ENCODE measurements around the gene NAT16. TPM values are rescaled to one million over a fixed set of nuclear protein-coding genes. Genes with fewer than 3 reads are reported as not detected.

The NAT16 gene
- total and polyA plus RNA-seq, 2 of the 13 experiments (the other 11 are each of a cell fraction or from before 2014, with no cell fraction given) = 0.04 TPM; not detected in 1

- no peak overlapping the region for H3K9ac ChIP-seq (ENCODE audit: insufficient read depth, low read depth, low read length)
- H3K36me3 ChIP-seq (replicated peaks in 1 of 2; ENCODE audit: control insufficient read depth in 1 of 2, insufficient read depth in 2 of 2, low read length in 2 of 2) = no peaks in the 10 kb centered on the region
- no peak overlapping the region for H3K4me2 ChIP-seq (ENCODE audit: low read depth, low read length)
- H3K27me3 ChIP-seq (ENCODE audit: control insufficient read depth in 1 of 2, insufficient read depth in 2 of 2, low read length in 2 of 2) = peaks cover 0 to under 1% of the 10 kb centered on the region in 2 experiments; a peak in 1 of 5 replicates
- in situ Hi-C loops (cut with HindIII; ENCODE audit: extremely low pct_ligation_motif_present, low pct_unique_long_range_greater_than_20kb) = no loop called here
- peaks cover 37% of the 10 kb centered on the region for H3K4me1 ChIP-seq (ENCODE audit: insufficient read depth, low read length)
- DNase-seq (ENCODE audit: low spot score) (no peak), ATAC-seq (no peak), FAIRE-seq (no peak)
- intact Hi-C loops (cut with micrococcal nuclease; ENCODE audit: unreplicated experiment) = no loop called here
- H4K20me1 ChIP-seq (ENCODE audit: insufficient read depth, low read length) = no peaks in the 10 kb centered on the region
- H3K4me3 ChIP-seq (replicated peaks in 1 of 3; ENCODE audit: insufficient read depth in 1 of 3, low read depth in 2 of 3, low read length in 3 of 3) = no peak overlapping the region
- ChIA-PET CTCF (ENCODE audit: low intra/inter-chr PET ratio, low total read pairs) (no interaction called here), POLR2A (interaction anchor here (1.2 kb wide), 1 partner anchor 60 kb away, joined by 4 read pairs; no protein-coding TSS in a partner anchor)
- WGBS (ENCODE audit: low lambda C conversion rate) = 44% methylated on average over 6 of the region's 6 CpGs
- H2AFZ ChIP-seq (ENCODE audit: low read length) = no peak overlapping the region
- TF ChIP-seq ATF7 (IDR thresholded peaks at IDR 0.05) (peak; percentile 13; the same call in 1 of the 2 replicates), ATF7 (CRISPR knock-in tag; IDR thresholded peaks at IDR 0.05) (no peak), HNRNPK (IDR thresholded peaks at IDR 0.05; ENCODE audit: low read depth, low read length, poor library complexity, severe bottlenecking) (no peak), ZKSCAN1 (IDR thresholded peaks at IDR 0.05; ENCODE audit: low read length) (peak; percentile 62), ZNF280D (CRISPR knock-in tag; IDR thresholded peaks at IDR 0.05) (no peak)
- H3K27ac ChIP-seq (ENCODE audit: extremely low read length, insufficient read depth, low read length) = no peak overlapping the region
- H3K9me3 ChIP-seq (ENCODE audit: low read length) = no peaks in the 10 kb centered on the region
- no TSS peak for BruUV-seq (replicated peaks)
- H3K79me2 ChIP-seq (ENCODE audit: insufficient read depth, low read length) = no peaks in the 10 kb centered on the region
Observed at GRCh38 chr7:101186194-101186593, 6.1 kb upstream of the NAT16 start.
